ENCODE results near the gene FHOD3. TPM values are rescaled to one million over a fixed set of nuclear protein-coding genes. Genes with fewer than 3 reads are reported as not detected.

Gene FHOD3
- total RNA-seq, 4 donors from 2014 or later = 15.6 to 25.9 (median 21.6) TPM

DNA sequence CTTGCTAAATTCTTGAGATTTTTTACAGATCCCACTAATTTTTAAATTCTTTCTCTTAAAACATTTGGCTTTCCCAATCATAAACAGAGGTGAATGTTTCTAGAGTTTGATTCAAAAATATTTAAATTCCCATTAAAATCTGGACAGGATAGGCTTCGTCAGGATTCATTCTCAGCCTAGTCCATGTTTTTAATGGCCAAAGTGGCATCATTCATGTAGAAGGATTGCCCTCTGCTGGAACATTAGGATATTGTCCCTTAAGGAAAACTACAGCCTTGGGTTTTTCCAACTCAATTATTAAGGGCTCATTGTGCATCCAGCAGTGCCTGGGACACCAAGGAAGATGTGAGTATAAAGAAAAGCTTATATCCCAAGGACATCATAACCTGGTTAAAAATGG lies 459.6 kb downstream of the FHOD3 start:
- TF ChIP-seq EP300 (IDR thresholded peaks at IDR 0.05) (no peak), POLR2A (IDR thresholded peaks at IDR 0.05) (no peak)
- TF ChIP-seq, protein P1, sequence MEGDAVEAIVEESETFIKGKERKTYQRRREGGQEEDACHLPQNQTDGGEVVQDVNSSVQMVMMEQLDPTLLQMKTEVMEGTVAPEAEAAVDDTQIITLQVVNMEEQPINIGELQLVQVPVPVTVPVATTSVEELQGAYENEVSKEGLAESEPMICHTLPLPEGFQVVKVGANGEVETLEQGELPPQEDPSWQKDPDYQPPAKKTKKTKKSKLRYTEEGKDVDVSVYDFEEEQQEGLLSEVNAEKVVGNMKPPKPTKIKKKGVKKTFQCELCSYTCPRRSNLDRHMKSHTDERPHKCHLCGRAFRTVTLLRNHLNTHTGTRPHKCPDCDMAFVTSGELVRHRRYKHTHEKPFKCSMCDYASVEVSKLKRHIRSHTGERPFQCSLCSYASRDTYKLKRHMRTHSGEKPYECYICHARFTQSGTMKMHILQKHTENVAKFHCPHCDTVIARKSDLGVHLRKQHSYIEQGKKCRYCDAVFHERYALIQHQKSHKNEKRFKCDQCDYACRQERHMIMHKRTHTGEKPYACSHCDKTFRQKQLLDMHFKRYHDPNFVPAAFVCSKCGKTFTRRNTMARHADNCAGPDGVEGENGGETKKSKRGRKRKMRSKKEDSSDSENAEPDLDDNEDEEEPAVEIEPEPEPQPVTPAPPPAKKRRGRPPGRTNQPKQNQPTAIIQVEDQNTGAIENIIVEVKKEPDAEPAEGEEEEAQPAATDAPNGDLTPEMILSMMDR (IDR thresholded peaks at IDR 0.05) = peak; percentile 60 to 83 (median 70)
- peak in 1 of 2 donors; percentile 65 for DNase-seq (ENCODE audit: low spot score in 2 of 2)
- Histone ChIP-seq H3K9me3 (no peaks in the 10 kb centered on the region), H3K4me1 (peaks cover 0 to 13% (median 0%) of the 10 kb centered on the region in 4 donors), H3K27me3 (no peaks in the 10 kb centered on the region), H3K27ac (no peak overlapping the region), H3K4me3 (no peak overlapping the region), H3K36me3 (peaks cover 0 to 17% (median 0%) of the 10 kb centered on the region in 3 donors)
- WGBS, 2 donors = 2 to 6% methylated on average over 1 of the region's 1 CpG

DNA sequence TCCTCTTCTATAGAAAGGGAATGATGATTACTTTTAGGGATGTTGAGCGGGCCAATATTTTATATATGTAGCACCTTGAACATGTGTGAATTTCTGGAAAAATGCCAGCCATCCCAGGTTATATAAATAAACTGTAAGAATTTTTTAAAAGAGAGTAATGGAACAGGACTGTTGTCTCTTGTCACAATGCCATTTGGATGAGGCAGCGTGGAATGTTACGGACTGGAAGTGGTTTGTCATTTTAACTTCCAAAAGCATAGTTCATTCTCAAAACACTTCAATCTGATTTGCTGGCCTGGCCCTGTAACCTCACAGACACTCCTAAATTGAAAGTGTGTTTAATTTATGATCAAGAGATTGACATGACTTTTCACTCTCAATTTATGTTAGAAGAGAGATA lies 460.5 kb downstream of the FHOD3 start:
- peaks cover 0 to 12% (median 0%) of the 10 kb centered on the region in 4 donors for H3K4me1 ChIP-seq
- no peak overlapping the region for H3K27ac ChIP-seq
- no peaks in the 10 kb centered on the region for H3K9me3 ChIP-seq
- no peak for DNase-seq (ENCODE audit: low spot score in 2 of 2)
- no peaks in the 10 kb centered on the region for H3K27me3 ChIP-seq
- no peak for TF ChIP-seq POLR2A (IDR thresholded peaks at IDR 0.05)
- no peak for TF ChIP-seq EP300 (IDR thresholded peaks at IDR 0.05)
- TF ChIP-seq, protein P1 (IDR thresholded peaks at IDR 0.05) = no peak
- H3K4me3 ChIP-seq = no peak overlapping the region
- H3K36me3 ChIP-seq = peaks cover 0 to 20% (median 0%) of the 10 kb centered on the region in 3 donors
- 78 to 93% methylated on average over 3 of the region's 3 CpGs for WGBS, 2 donors

DNA sequence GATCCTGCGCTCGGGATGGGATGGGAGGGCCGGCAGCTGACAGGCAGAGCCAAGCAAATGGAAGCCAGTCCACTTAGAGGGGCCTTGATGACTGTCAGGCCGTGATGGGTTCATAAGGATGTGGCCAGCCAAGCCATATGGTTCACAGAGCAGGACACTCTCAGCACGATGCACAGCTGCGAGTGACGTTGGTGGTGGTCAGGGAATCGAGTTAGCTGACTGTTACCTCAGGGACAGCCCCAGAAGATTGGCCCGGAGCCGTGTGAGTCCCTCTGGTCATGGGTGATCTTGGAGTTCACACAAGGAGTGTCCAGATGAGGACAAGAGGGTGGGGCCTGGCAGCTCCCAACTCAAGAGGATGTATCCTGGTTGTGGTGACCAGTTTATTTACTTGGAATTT lies 461.1 kb downstream of the FHOD3 start:
- H3K4me1 ChIP-seq = peaks cover 0 to 9% (median 0%) of the 10 kb centered on the region in 4 donors
- no peaks in the 10 kb centered on the region for H3K27me3 ChIP-seq
- no peak overlapping the region for H3K27ac ChIP-seq
- no peak overlapping the region for H3K4me3 ChIP-seq
- 80 to 85% methylated on average over 8 to 10 of the region's 10 CpGs for WGBS, 2 donors
- H3K36me3 ChIP-seq = peaks cover 0 to 20% (median 0%) of the 10 kb centered on the region in 3 donors
- DNase-seq (ENCODE audit: low spot score in 2 of 2) = no peak
- H3K9me3 ChIP-seq = no peaks in the 10 kb centered on the region
- no peak for TF ChIP-seq POLR2A (IDR thresholded peaks at IDR 0.05)
- no peak for TF ChIP-seq EP300 (IDR thresholded peaks at IDR 0.05)
- TF ChIP-seq, protein P1 (IDR thresholded peaks at IDR 0.05) = no peak

DNA sequence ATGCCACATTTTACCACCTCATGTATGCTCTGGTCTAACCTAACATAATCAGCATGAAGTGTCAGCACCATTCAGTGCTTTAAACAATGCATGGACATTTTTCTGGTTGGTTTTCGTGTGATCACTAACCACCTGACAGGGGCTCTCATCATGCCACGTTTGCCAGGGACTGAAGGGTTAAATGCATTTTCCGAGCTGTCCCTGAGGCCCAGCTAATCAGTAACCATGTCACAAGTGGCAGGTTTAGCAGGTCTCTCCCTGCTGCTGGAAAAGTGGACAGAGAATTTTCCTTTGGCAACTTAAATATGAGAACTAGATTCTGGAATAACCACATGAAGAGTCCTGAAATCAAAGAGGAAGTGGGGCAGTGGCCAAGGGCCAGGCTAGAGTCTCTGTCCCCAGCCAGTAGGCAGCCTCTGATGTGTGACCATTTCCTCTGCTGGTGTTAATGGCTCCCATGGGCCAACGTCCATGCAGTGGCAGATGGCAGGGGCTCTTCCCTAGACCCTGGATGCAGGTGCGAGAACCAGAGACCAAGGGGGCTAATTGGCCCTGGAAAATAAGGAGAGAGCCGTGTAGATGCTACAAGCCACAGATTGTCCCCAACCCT lies 461.8 kb downstream of the FHOD3 start:
- Histone ChIP-seq H3K27ac (no peak overlapping the region), H3K36me3 (peaks cover 0 to 20% (median 0%) of the 10 kb centered on the region in 3 donors), H3K9me3 (no peaks in the 10 kb centered on the region), H3K4me1 (peaks cover 0 to 9% (median 0%) of the 10 kb centered on the region in 4 donors), H3K27me3 (no peaks in the 10 kb centered on the region), H3K4me3 (no peak overlapping the region)
- TF ChIP-seq POLR2A (IDR thresholded peaks at IDR 0.05) (no peak), EP300 (IDR thresholded peaks at IDR 0.05) (no peak)
- TF ChIP-seq, protein P1 (IDR thresholded peaks at IDR 0.05) = no peak
- DNase-seq (ENCODE audit: low spot score in 2 of 2) = no peak
- WGBS, 2 donors = 55 to 59% methylated on average over 6 of the region's 6 CpGs

DNA sequence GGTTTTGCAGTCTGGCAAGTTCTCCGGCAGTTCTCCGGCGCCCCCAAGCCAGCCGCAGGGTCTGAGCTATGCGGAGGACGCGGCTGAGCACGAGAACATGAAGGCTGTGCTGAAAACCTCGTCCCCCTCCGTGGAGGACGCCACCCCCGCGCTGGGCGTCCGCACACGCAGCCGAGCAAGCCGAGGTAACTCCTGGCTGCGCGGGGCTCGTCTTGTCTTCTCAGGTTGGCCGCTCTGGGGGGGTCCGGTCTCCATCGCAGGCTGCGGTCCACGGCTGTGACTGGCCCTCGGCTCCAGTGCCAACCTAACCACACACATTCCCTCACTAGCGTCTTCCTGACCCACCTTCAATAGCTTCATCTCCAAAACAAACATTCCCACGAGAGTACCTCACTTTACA lies 463.1 kb downstream of the FHOD3 start:
- no peak for DNase-seq (ENCODE audit: low spot score in 2 of 2)

More for the DNA sequence above, 463.1 kb downstream of the FHOD3 start:
- H3K9me3 ChIP-seq = peaks cover 0 to 3% (median 0%) of the 10 kb centered on the region in 4 donors
- H3K27me3 ChIP-seq = no peaks in the 10 kb centered on the region
- no peak overlapping the region for H3K4me3 ChIP-seq
- H3K27ac ChIP-seq = no peak overlapping the region
- WGBS, 2 donors = 94 to 95% methylated on average over 29 of the region's 29 CpGs
- peaks cover 0 to 9% (median 0%) of the 10 kb centered on the region in 4 donors for H3K4me1 ChIP-seq
- TF ChIP-seq, protein P1 (IDR thresholded peaks at IDR 0.05) = no peak
- no peak for TF ChIP-seq POLR2A (IDR thresholded peaks at IDR 0.05)
- no peak for TF ChIP-seq EP300 (IDR thresholded peaks at IDR 0.05)
- peaks cover 0 to 20% (median 0%) of the 10 kb centered on the region in 3 donors for H3K36me3 ChIP-seq
